ENCODE data around the gene WNK1. TPM values are rescaled to one million over a fixed set of nuclear protein-coding genes. Genes with fewer than 3 reads are reported as not detected.

Gene WNK1
- total and polyA plus RNA-seq, 2 donors (not counting 3 experiments of a cell fraction or from before 2014, with no cell fraction given) = 46.3 to 108 TPM

- no peak overlapping the region for H2AFZ ChIP-seq (ENCODE audit: low read depth, low read length)
- H3K9me1 ChIP-seq (replicated peaks; ENCODE audit: control insufficient read depth, extremely low read depth, insufficient read depth, low read length) = no peaks in the 10 kb centered on the region
- intact Hi-C loops (cut with micrococcal nuclease) (no loop called here), dilution Hi-C loops (cut with MboI; ENCODE audit: extremely low pct_ligation_motif_present, low sequenced_read_pairs) (no loop called here)
- H3K9me3 ChIP-seq (replicated peaks; ENCODE audit: control insufficient read depth, insufficient read depth, low read length) = no peaks in the 10 kb centered on the region
- no peaks in the 10 kb centered on the region for H3K36me3 ChIP-seq (ENCODE audit: control insufficient read depth in 2 of 2, extremely low read depth in 1 of 2, insufficient read depth in 2 of 2, low read length in 2 of 2)
- peaks cover 23% of the 10 kb centered on the region for H3K4me1 ChIP-seq (ENCODE audit: control insufficient read depth, extremely low read depth, insufficient read depth, low read length)
- ChIA-PET POLR2A (no interaction called here), CTCF (interaction anchor here (4.4 kb wide), 1 partner anchor 25 kb away, joined by 28 read pairs; no protein-coding TSS in a partner anchor)
- no peak overlapping the region for H3K4me3 ChIP-seq (replicated peaks in 1 of 3; ENCODE audit: insufficient read depth in 1 of 3, low read depth in 1 of 3, low read length in 3 of 3)
- BruUV-seq (replicated peaks) = no TSS peak
- DNase-seq (ENCODE audit: low read depth, low spot score) (no peak), FAIRE-seq (no peak)
- H3K27me3 ChIP-seq (ENCODE audit: control insufficient read depth in 2 of 2, insufficient read depth in 2 of 2, low read length in 2 of 2) = no peaks in the 10 kb centered on the region
- peak overlapping the region; percentile 92 for H3K4me2 ChIP-seq (ENCODE audit: insufficient read depth, low read length)
- H3K79me2 ChIP-seq (ENCODE audit: control insufficient read depth, insufficient read depth, low read length) = peaks cover 93% of the 10 kb centered on the region
- peak overlapping the region; percentile 61 for H3K9ac ChIP-seq (replicated peaks; ENCODE audit: extremely low read depth, insufficient read depth, low read length)
- H3K27ac ChIP-seq (ENCODE audit: insufficient read depth, low read depth, low read length) = peak overlapping the region; percentile 72
- H4K20me1 ChIP-seq (replicated peaks; ENCODE audit: control insufficient read depth, extremely low read depth, insufficient read depth, low read length) = peaks cover 8% of the 10 kb centered on the region
- TF ChIP-seq, protein P1, sequence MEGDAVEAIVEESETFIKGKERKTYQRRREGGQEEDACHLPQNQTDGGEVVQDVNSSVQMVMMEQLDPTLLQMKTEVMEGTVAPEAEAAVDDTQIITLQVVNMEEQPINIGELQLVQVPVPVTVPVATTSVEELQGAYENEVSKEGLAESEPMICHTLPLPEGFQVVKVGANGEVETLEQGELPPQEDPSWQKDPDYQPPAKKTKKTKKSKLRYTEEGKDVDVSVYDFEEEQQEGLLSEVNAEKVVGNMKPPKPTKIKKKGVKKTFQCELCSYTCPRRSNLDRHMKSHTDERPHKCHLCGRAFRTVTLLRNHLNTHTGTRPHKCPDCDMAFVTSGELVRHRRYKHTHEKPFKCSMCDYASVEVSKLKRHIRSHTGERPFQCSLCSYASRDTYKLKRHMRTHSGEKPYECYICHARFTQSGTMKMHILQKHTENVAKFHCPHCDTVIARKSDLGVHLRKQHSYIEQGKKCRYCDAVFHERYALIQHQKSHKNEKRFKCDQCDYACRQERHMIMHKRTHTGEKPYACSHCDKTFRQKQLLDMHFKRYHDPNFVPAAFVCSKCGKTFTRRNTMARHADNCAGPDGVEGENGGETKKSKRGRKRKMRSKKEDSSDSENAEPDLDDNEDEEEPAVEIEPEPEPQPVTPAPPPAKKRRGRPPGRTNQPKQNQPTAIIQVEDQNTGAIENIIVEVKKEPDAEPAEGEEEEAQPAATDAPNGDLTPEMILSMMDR (IDR thresholded peaks at IDR 0.05; ENCODE audit: extremely low read depth in 1 of 2, insufficient read depth in 1 of 2, low read depth in 1 of 2, low read length in 2 of 2) = no peak
- no peak for TF ChIP-seq JUN (IDR thresholded peaks at IDR 0.05; ENCODE audit: borderline replicate concordance, insufficient read depth, insufficient read length, low read depth)
Measured at GRCh38 chr12:778615-779014, 26.2 kb downstream of the WNK1 start.

All from endothelial cell of umbilical vein (primary cell).